OCI-LY3 (cell line): ENCODE data around the gene IQCH.

ENCODE experiments used
- EZH2phosphoT487 ChIP-seq: fragments of 200-600 bp; shearing (Covaris generic); IDR thresholded peaks from 2 replicates; pipeline ENCODE4 v1.6.1; 2018; ENCODE audit warnings: antibody characterized with exemption, mixed run types, low read depth
- TF ChIP-seq, protein P1 (sequence below): fragments of 200-600, 300-600 bp; sonication (generic); IDR thresholded peaks from 2 replicates; pipeline ENCODE4 v1.5.1; 2014; ENCODE audit warnings: antibody characterized with exemption, low read length, low read depth

DNA sequence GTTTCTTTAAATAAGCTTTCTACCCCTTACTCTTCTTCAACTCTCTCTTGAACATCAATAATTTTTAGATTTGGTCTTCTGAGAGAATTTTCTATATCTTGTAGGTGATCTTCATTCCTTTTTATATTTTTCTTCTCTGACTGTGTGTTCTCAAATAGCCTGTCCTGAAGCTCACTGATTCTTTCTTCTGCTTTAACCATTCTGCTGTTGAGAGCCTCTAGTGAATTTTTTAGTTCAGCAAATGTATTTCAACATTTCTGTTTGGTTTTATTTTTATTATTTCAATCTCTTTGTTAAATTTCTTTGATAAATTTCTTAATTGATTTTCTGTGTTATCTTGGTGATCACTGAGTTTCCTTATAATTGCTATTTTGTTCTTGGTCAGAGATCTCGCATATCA lies 19.6 kb downstream of the IQCH start:
- TF ChIP-seq, protein P1, sequence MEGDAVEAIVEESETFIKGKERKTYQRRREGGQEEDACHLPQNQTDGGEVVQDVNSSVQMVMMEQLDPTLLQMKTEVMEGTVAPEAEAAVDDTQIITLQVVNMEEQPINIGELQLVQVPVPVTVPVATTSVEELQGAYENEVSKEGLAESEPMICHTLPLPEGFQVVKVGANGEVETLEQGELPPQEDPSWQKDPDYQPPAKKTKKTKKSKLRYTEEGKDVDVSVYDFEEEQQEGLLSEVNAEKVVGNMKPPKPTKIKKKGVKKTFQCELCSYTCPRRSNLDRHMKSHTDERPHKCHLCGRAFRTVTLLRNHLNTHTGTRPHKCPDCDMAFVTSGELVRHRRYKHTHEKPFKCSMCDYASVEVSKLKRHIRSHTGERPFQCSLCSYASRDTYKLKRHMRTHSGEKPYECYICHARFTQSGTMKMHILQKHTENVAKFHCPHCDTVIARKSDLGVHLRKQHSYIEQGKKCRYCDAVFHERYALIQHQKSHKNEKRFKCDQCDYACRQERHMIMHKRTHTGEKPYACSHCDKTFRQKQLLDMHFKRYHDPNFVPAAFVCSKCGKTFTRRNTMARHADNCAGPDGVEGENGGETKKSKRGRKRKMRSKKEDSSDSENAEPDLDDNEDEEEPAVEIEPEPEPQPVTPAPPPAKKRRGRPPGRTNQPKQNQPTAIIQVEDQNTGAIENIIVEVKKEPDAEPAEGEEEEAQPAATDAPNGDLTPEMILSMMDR = no peak
- TF ChIP-seq EZH2phosphoT487 = no peak
